HG02759 (cell line): ENCODE results near the gene TANGO2.

Experiments used
- ATAC-seq: cut with Tn5 transposase; IDR thresholded peaks from one replicate; pipeline ENCODE4 v1.9.1; 2021; ENCODE audit warnings: mild to moderate bottlenecking, moderate library complexity; ENCODE audit not compliant: unreplicated experiment

The TANGO2 gene

GRCh38 chr22:20083157-20083890 is 62.4 kb downstream of the TANGO2 start:
- no peak for ATAC-seq

- ATAC-seq = no peak
Observed at GRCh38 chr22:20083891-20084546, 63.1 kb downstream of the TANGO2 start.

- ATAC-seq = no peak
Observed at GRCh38 chr22:20084547-20085413, 63.9 kb downstream of the TANGO2 start.

GRCh38 chr22:20085651-20086050 is 64.7 kb downstream of the TANGO2 start:
- no peak for ATAC-seq

DNA sequence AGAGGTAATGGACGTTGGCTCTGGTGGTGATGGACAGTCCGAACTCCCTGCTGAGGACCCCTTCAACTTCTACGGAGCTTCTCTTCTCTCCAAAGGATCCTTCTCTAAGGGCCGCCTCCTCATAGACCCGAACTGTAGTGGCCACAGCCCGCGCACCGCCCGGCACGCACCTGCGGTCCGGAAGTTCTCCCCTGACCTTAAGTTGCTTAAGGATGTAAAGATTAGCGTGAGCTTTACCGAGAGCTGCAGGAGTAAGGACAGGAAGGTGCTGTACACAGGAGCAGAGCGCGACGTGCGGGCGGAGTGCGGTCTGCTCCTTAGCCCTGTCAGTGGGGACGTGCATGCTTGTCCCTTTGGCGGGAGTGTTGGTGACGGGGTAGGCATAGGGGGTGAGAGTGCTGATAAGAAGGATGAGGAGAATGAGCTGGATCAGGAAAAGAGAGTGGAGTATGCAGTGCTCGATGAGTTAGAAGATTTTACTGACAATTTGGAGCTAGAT is 65.2 kb downstream of the TANGO2 start:
- ATAC-seq = no peak

GRCh38 chr22:20086763-20087162 is 65.9 kb downstream of the TANGO2 start:
- ATAC-seq = no peak

DNA sequence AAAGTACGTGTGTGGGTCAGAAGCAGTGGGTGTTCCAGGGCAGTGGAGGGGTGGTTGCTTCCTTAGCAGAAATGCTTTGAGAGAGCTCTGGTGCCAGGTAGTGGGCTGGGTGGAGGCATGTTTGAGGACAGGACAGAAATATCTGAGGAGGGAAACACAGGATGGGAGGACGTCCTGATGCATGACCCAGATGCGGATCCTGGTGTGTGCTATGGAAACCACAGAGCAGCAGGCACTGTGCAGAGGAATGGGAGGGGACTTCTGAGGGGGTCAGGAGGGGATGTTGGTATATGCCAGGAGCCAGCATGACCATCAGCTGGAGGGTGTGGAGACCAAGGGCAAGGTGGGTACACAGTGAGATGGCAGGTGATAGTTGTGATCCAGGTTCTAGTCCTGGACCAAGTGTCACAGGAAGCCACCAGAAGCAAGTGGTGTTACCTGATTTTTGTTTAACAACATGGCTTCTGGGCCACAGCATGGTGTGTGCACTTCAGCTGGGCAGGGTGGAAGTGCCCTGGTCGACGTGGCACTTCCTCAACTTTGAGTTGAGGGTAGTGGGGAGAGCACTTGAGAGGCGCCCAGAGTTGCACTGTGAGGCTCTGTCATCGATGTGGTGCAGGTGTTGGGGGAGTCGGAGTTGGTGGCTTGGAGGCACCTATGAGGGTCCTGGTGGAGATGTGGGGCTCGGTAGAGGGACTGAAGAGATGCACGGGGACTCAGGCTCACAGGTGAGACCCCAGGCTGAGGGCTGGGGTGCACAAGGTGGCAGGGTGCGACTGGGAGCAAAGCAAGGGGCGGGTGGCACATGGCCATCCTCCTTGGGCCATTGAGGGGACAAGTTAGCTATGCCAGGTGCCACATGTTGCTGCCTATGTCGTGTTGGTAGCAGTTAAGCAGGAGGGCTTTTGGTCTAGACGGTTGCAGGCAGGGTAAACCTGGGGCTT is 66.7 kb downstream of the TANGO2 start:
- ATAC-seq = no peak

- no peak for ATAC-seq
Observed at GRCh38 chr22:20088263-20088648, 67.3 kb downstream of the TANGO2 start.

- ATAC-seq = no peak
Observed at GRCh38 chr22:20089226-20089976, 68.5 kb downstream of the TANGO2 start.

DNA sequence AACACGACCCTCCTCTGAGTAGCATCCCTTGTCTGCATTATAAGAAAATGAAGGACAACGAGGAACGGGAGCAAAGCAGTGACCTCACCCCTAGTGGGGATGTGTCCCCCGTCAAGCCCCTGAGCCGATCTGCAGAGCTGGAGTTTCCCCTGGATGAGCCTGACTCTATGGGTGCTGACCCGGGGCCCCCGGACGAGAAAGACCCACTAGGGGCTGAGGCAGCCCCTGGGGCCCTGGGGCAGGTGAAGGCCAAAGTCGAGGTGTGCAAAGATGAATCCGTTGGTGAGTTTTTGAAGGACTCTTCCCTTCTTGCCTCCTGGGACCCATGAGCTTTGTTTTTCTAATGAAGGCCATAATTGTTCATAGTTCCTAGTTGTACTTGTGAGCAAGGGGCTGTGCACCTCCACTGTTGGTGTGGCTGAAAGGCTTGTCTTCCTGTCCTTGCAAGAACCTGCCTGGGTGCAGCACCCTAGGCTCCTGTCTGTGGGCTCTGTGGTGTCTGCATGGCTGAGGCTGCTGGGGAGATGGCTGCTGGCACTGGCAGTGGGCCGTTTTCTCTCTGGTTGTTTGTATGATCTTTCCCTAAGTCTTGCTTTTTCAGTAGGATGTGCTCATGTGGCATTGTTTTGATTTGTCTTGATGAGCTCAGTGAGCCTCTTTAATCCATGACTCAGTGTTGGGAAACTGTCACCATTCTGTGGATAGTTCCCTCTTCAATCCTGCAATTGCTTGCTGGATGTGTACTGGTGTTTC is 69.2 kb downstream of the TANGO2 start:
- ATAC-seq = no peak

- ATAC-seq = no peak
Observed at GRCh38 chr22:20090730-20091240, 69.9 kb downstream of the TANGO2 start.

DNA sequence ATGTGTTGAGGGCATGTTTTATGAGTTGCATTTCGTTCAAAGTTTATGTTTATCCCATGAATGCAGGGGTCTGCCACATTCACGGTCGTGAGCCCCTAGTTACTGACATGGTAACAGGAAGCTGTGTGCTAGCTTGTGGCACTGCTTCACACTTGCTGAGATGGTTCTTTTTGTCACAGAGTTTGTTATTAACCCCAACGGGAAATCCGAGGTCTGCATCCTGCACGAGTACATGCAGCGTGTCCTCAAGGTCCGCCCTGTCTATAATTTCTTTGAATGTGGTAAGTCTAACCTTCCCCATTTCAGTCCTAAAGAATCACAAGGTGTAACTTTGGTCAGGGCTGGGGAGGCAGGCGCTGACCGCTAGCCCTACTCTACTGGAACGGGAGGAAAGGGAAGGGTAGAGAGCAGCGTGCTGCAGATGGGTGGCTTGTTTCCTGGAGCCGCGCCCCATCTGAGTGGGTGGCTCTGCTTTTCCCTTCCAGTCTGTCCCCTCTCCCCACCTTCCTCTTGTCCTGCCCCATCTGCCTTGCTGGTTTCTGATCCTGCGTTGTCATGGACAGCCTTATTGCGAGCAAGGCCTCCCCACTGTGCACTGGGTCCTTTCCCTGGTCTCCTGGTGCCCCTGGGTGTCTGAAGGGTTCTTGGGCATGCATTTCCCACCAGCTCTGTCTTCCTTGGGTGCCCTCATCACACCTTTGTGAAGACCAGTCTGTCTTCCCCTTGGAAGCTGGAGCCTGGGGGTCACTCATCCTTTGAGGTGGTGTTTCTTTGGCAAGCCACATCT is 71.0 kb downstream of the TANGO2 start:
- ATAC-seq = no peak

GRCh38 chr22:20092477-20092854 is 71.6 kb downstream of the TANGO2 start:
- ATAC-seq = no peak

DNA sequence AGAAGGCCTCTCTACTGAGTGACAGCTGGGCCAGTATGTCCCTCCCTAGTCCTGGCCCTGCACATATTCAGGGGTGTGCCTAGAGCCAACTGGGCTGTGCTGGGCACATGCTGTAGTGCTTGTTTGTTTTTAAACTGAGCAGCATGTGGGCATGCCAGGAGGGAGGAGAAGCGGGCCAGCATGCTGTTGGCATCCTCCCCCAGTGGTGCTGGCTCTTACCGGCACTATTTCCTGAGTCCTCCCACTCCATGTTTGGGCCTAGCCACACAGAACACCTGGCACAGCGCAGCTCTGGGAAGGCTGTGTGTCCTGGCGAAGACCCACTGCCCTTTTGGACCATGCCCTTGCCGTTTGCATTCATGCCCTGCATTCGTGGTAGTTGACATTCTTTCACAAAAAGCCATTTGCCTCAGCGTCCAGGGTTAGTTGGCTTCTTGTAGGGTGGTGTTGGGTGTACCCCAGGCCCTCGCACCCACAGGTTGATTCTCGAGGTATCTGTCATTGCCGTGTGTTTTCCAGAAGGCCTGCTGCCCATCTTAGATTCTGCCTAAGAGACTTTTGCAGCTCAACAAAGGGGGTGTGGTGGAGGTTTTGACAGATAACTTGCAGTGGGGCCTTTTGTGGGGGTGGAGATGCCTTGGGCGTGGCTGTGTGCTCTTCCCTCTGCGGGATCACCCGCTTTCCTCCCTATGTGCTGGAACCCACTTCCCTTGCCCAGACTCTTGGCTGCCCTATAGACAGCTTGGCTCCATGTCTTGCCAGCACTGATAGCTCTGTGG is 72.7 kb downstream of the TANGO2 start:
- no peak for ATAC-seq

DNA sequence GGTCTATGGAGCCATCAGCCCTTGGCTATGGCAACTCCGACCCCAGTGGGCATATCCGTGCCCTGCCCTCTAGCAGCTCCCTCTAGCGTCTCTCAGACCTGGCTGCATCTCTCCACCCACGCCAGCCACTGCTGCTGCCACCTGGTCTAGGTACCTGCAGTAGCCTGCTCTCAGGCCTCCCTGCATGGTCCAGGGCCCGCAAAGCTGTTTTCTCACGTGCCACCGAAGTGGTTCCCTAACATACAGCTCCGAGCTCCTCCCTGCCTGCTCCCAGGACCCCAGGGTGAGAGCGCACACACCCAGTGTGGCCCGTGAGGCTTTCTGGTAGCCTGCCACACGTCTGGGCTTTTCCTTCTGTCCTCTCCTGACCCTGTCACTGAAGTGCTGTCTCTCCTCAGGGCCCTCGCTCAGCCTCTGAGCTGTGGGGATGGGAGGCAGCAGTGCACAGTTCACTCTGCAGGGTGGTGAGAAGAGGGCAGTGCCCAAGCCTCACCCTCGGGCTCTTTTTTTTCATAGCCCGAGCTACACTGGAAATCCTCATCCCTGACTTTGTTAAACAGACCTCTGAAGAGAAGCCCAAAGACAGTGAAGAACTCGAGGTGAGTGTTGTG is 73.4 kb downstream of the TANGO2 start:
- ATAC-seq = no peak

DNA sequence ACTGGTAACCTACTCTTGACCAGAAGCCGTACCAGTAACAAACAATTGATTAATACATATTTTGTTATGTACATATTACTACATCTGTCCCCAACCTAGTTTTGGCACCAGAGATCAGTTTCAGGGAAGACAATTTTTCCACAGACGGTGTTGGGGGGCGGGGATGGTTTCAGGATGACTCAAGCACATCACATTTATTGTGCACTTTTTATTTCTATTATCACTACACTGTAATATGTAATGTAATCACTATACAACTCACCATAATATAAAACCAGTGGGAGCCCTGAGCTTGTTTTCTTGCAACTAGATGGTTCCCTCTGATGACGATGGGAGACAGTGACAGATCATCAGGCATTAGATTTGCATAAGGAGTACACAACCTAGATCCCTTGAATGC is 74.6 kb downstream of the TANGO2 start:
- no peak for ATAC-seq
